ENCODE data around the gene SPC24.
"Not testable (repeated sequence)": the region's sequence is repeated elsewhere in the genome, so short reads cannot be mapped to it uniquely, and the experiment has no call there.

SPC24 gene

GRCh38 chr19:11191934-11192333, 36.4 kb upstream of the SPC24 start:
- DNase-seq (ENCODE audit: low spot score), result peak; percentile 97

- DNase-seq (ENCODE audit: low spot score), result peak; percentile 57
These were observed 35.7 kb upstream of the SPC24 start for GRCh38 chr19:11191273-11191755.

GRCh38 chr19:11190501-11190900, 34.9 kb upstream of the SPC24 start:
- peak; percentile 68 for DNase-seq (ENCODE audit: low spot score)

DNA sequence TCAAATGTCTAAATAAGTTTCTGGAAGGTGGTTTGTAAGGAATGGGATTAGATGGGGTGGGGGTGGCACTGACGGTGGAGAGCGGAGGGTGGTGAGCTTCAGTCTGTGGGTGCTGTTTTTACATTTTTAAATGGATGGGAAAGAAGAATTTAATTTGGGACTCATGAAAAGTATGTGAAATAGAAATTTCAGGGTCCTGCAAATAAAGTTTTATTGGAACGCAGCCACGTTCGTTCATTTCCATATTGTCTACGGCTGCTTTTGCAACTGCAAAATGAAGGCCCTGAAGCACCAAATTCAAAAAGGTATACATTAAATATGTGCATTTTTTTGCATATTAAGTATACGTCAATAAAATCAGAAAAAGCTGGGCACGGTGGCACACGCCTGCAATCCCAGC, 31.9 kb upstream of the SPC24 start:
- peak; percentile 16 for DNase-seq (ENCODE audit: low spot score)

DNA sequence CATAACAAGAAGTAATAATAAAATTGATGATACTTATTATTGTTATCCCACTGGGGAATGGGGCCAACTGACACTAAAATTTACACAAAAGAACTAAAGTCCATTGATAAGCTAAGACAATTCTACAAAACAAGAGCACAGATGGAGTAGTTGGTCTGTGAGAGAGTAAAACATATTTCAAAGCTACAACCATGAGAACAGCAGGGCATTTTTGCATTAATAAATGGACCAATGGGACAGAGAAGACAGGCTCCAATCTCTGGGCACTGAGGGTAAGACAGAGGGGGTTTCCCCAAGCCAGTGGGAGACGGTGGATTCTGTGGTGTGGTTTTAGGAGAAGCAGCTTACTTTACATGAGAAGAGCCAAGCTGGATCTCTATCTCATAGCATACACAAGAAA, 27.4 kb upstream of the SPC24 start:
- DNase-seq (ENCODE audit: low spot score), result no peak

DNA sequence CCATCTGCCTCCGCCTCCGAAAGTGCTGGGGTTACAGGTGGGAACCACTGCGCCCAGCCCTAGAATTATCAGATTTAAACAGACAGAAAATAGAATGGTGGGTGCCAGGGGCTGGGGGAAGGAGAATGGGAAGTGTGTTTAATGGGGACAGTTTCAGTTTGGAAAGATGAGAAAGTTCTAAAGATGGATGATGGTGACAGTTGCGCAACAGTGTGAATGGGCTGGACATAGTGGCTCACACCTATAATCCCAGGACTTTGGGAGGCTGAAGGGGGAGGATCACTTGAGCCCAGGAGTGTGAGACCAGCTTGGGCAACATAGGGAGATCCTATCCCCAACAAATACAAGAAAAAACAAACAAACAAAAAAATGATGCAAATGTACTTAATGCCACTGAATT, 25.9 kb upstream of the SPC24 start:
- DNase-seq (ENCODE audit: low spot score), result no peak

DNA sequence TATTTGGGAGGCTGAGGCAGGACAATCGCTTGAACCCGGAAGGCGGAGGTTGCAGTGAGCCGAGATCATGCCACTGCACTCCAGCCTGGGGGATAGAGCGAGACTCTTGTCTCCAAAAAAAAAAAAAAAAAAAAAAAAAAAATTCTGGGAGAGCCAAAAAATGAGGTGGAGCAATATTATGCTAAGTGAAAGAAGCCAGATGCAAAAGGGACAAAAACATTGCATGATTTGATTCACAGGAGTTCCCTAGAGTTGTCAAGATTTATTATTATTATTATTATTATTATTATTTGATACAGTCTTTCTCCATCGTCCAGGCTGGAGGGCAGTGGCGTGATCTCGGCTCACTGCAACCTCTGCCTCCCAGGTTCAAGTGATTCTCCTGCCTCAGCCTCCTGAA, 25.4 kb upstream of the SPC24 start:
- not testable (repeated sequence) for DNase-seq (ENCODE audit: low spot score)

DNA sequence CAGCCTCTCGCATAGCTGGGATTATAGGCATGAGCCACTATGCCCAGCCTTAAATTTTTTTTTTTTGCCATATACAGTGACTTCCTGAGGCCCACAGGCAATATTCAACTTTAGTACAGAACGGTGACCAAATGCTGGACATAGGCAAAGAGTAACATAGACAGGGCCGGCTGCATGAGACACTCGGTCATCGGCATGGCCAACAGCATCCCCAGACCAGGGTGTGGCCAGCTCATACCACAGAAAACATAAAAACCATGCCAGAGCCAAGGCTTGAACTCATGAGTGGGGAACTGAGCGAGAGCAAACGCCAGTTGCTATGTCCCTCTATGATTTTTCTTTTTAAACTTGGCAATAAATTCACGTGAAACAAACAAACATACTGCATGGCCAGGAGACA, 24.8 kb upstream of the SPC24 start:
- no peak for DNase-seq (ENCODE audit: low spot score)

DNA sequence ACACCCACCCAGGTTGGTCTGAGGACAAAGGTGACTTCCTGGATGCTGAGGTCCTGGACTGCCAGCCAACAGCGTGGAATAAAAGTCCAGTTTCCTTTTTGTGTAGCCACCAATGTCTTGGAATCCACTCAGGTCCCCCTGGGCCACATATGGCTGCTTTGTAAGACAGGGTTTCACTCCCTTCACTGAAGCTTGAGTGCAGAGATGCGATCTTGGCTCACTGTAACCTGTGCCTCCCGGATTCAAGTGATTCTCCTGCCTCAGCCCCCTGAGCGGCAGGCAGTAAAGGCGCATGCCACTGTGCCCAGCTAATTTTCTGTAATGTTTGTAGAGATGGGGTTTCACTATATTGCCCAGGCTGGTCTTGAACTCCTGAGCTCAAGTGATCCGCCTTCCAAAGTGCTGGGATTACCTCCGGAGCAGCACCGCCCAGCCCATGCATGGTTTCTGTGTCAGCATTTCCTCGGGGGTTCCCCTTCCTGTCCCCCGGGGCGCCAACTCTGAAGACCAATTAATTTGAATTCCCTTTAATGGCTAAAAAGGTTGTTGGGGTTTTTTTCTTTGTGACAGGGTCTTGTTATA, 24.2 kb upstream of the SPC24 start:
- DNase-seq (ENCODE audit: low spot score), result peak; percentile 19

- DNase-seq (ENCODE audit: low spot score), result not testable (repeated sequence)
These were observed 23.5 kb upstream of the SPC24 start for GRCh38 chr19:11179145-11179465.

- no peak for DNase-seq (ENCODE audit: low spot score)
These were observed 22.0 kb upstream of the SPC24 start for GRCh38 chr19:11177592-11177991.

DNA sequence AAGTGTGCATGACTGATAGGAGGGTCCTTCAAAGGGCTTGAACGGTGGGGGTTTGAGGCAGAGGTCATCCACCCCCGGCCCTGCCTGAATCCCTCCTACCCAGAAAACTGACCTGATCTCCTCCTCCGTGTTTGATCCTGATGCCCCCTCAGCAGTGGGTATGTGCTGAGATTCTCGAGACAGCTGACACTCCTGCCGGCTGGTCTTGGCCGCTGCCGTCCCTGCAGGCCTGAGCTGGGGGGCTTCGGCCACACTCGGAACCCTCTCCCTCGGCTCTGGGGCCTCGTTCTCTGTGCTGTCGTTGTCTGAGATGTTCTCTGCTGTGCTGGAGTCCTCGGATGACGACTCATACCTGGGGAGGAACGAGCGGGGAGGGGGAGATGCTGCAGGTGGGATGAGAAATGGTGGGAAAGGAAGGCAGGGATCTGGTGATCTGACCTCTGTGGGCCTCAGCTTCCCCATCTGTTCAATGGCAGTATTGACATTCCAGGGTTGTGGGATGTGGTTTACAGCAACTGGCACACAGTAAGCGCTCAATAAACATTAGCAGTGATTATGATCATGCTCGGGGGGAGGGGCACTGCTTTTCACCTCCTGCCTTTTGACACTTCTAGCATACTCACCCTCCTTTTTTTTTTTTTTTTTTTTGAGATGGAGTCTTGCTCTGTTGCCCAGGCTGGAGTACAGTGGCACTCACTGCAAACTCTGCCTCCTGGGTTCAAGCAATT, 21.0 kb upstream of the SPC24 start:
- DNase-seq (ENCODE audit: low spot score), result no peak

- no peak for DNase-seq (ENCODE audit: low spot score)
These were observed 20.3 kb upstream of the SPC24 start for GRCh38 chr19:11175920-11176319.

DNA sequence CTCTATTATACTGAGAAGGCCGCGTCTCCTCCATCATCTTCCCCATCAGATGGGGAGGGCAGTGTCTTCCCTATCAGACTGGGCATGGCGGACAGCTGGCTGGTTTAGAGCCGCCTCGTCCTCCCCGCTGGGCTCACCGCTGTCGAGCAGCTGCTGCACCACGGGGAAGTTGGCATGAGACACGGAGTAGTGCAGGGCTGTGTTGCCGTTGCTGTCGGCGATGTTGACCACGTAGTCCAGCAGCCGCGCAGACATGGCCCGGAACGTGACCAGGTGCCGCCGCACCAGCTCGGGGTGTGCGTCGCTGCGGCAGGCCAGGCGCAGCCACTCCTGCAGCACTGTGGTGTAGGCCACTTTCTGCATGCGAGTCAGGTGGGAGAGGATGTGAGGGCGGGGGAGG, 18.8 kb upstream of the SPC24 start:
- no peak for DNase-seq (ENCODE audit: low spot score)

DNA sequence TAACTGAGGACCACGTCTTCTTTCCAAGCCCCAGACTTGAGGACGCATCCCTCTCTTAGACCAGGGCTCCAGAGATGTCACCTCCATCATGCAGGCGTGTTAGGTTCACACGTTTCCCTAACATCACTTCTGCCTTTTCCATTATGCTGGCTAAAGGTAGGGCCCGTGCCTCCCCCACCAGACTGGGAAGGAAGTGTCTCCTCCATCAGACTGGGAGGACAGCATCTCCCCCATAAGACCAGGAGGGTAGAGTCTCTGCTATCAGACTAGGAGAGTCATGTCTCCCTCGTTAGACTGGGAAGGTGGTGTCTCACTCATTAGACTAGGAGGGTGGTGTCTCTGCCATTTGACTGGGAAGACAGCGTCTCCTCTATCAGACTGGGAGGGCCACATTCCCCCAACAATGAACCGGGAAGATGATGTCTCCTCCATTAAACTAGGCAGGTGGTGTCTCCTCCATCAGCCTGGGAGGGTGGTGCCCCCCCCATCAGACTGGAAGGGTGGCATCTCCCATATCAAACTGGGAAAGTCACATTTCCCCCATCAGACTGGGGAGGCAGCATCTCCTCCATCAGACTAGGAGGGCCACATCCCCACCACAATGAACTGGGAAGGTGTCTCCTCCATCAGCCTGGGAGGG, 18.1 kb upstream of the SPC24 start:
- no peak for DNase-seq (ENCODE audit: low spot score)

DNA sequence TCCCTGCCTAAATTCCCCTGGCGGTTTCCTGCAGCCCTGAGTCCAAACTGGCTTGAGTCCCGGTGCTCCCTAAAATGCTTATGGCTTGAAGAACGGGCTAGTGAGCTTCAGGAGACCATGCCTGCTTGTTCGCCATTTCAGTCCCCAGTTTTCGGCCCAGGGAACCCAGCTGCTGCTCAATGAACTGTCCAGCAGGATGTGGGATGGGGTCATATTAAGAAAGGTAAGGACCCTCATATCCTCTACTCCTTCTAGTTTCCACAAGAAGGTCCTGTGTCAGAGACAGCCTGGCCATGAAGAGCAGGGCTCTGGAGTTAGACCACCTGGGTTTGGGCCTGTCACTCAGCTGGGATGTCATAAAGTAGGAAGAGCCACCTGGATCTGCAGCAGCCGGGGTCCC, 17.0 kb upstream of the SPC24 start:
- no peak for DNase-seq (ENCODE audit: low spot score)

DNA sequence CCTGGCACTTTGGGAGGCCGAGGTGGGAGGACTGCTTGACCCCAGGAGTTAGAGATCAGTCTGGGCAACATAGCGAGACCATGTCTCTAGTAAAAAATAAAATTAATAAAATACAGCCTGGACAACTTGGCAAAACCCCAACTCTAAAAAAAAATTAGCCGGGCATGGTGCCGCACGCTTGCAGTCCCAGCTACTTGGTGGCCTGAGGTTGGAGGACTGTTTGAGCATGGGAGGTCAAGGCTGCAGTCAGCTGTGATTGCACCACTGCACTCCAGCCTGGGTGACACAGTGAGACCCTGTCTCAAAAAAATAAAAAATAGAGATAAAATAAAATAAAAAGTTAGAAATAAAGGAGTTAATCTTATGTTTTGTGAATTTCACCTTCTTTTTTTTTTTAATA, 15.6 kb upstream of the SPC24 start:
- DNase-seq (ENCODE audit: low spot score), result no peak

DNA sequence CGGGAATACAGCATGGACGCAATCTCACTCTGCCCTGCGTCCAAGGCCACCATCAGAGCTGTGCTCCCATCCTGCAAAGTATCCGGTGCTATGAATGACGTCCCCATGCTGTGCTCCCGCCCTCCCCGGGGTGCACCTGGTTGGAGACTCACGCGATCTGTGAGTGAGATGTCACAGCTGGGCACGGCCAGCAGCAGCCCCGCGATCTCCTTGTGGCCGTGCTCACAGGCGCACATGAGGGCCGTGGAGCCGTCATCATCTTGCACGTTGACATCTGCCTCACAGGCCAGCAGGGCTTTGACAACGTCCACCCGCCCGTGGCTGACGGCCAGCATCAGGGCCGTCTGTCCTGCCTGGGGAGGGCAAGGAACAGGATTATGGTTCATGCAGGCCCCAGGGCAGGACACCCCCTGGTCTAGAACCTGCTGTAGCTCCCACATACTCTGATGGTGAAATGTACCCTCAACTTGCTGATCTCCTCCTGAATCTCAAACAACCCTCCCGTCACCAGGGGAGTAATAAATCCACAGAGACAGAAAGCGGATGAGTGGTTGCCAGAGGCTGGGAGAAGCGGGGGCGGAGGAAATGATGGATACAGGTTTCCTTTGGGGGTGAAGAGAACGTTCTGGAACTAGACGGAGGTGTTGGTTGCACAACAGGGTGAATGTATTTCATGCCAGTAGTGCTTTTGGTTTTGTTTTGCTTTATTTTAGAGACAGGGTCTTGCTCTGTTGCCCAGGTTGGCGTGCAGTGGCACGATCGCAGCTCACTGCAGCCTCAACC, 14.5 kb upstream of the SPC24 start:
- no peak for DNase-seq (ENCODE audit: low spot score)

- DNase-seq (ENCODE audit: low spot score), result no peak
These were observed 13.0 kb upstream of the SPC24 start for GRCh38 chr19:11168568-11168967.

GRCh38 chr19:11166281-11167142, 10.9 kb upstream of the SPC24 start:
- no peak for DNase-seq (ENCODE audit: low spot score)

DNA sequence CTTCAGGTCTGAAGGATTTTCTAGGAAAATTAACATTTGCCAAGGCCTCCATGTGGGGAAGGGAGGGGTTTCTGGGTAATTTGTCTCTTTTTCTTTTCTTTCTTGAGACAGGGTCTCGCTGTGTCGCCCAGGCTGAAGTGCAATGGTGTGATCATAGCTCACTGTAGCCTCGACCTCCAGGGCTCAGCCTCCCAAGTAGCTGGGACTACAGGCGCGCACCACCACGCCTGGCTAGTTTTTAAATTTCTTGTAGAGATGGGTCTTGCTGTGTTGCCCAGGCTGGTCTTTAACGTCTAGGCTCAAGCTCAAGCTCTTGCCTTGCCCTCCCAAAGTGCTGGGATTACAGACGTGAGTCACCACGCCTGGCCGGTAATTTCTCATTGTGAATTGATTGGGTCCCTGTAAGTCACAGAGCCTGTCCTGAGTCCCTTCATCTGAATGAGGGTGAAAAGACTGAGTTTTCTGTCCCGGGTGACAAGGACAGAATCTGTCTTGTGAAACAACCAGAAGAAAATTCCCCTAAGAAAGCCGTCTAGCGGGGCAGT, 10.0 kb upstream of the SPC24 start:
- DNase-seq (ENCODE audit: low spot score), result no peak

Data from NAMALWA (cell line).